Measurements from ENCODE around the gene WBP1L.

The WBP1L gene

GRCh38 chr10:102713814-102714620 lies 29.7 kb upstream of the WBP1L start, which contains the start of gene ARL3 (continued):
- no peak for TF ChIP-seq ZNF354C (tag by site-specific recombination; IDR thresholded peaks at IDR 0.05; ENCODE audit: borderline replicate concordance, low read depth)
- peak; percentile 90 for TF ChIP-seq ZBTB17 (tag by site-specific recombination; IDR thresholded peaks at IDR 0.05)
- TF ChIP-seq HOXD13 (CRISPR knock-in tag; IDR thresholded peaks at IDR 0.05; ENCODE audit: borderline replicate concordance) = no peak
- TF ChIP-seq TCF7L2 (IDR thresholded peaks at IDR 0.05; ENCODE audit: borderline replicate concordance, low read depth, low read length) = no peak
- TF ChIP-seq ZNF114 (tag by site-specific recombination; IDR thresholded peaks at IDR 0.05) = no peak
- TF ChIP-seq ZNF121 (tag by site-specific recombination; IDR thresholded peaks at IDR 0.05) = no peak
- TF ChIP-seq ZNF548 (tag by site-specific recombination; IDR thresholded peaks at IDR 0.05) = no peak
- TF ChIP-seq REST (tag by site-specific recombination; IDR thresholded peaks at IDR 0.05) = peak; percentile 63
- peak; percentile 78 for TF ChIP-seq SP7 (tag by site-specific recombination; IDR thresholded peaks at IDR 0.05)
- no peak for TF ChIP-seq ZNF549 (tag by site-specific recombination; IDR thresholded peaks at IDR 0.05)
- TF ChIP-seq ZBTB7A (tag by site-specific recombination; IDR thresholded peaks at IDR 0.05; ENCODE audit: low read depth) = peak; percentile 95
- TF ChIP-seq CTCF (tag by site-specific recombination; IDR thresholded peaks at IDR 0.05) = peak; percentile 73; the same call in 1 of the 2 replicates
- no peak for TF ChIP-seq ZNF211 (tag by site-specific recombination; IDR thresholded peaks at IDR 0.05; ENCODE audit: low read depth)
- TF ChIP-seq KLF8 (tag by site-specific recombination; IDR thresholded peaks at IDR 0.05) = peak; percentile 68
- no peak for TF ChIP-seq PRDM6 (tag by site-specific recombination; IDR thresholded peaks at IDR 0.05)
- peak; percentile 24; the same call in 1 of the 2 replicates for TF ChIP-seq ZBTB1 (tag by site-specific recombination; IDR thresholded peaks at IDR 0.05)
- TF ChIP-seq ZNF518A (tag by site-specific recombination; conservative IDR thresholded peaks at IDR 0.05; ENCODE audit: low read depth) = no peak
- no peak for TF ChIP-seq ELK4 (IDR thresholded peaks at IDR 0.05; ENCODE audit: borderline replicate concordance, low read depth, low read length)
- peak; percentile 88 for TF ChIP-seq ZNF501 (tag by site-specific recombination; IDR thresholded peaks at IDR 0.05)
- TF ChIP-seq ZBTB6 (tag by site-specific recombination; IDR thresholded peaks at IDR 0.05) = peak; percentile 92
- TF ChIP-seq ZNF23 (tag by site-specific recombination; IDR thresholded peaks at IDR 0.05; ENCODE audit: borderline replicate concordance) = no peak
- 0 out of 2 replicates have a peak, but pooled peaks have one; percentile 13 for TF ChIP-seq ZBTB44 (tag by site-specific recombination; IDR thresholded peaks at IDR 0.05)
